Left ventricle myocardium inferior (tissue), 1 donor: Measurements from ENCODE around the gene PBRM1. TPM values are rescaled to one million over a fixed set of nuclear protein-coding genes. Genes with fewer than 3 reads are reported as not detected.

Source experiments
- DNase-seq: peaks from one replicate; pipeline ENCODE4 v3.0.0-alpha.2; 2020
- H3K27ac ChIP-seq: fragments of 200-600 bp; replicated peaks from 2 replicates; pipeline ENCODE4 v1.8.0; 2021
- H3K27me3 ChIP-seq: fragments of 200-600 bp; 2 replicates; pipeline ENCODE4 v1.8.0; 2021; ENCODE audit warnings: low read depth
- H3K36me3 ChIP-seq: fragments of 200-600 bp; 2 replicates; pipeline ENCODE4 v1.8.0; 2021
- H3K4me1 ChIP-seq: fragments of 200-600 bp; 2 replicates; pipeline ENCODE4 v1.8.0; 2021
- H3K4me3 ChIP-seq: fragments of 200-600 bp; 2 replicates; pipeline ENCODE4 v1.8.0; 2021; ENCODE audit warnings: mild to moderate bottlenecking, moderate library complexity
- H3K9me3 ChIP-seq: fragments of 200-600 bp; replicated peaks from 2 replicates; pipeline ENCODE4 v1.8.0; 2021
- intact Hi-C: fragments of 100-400 bp; cut with micrococcal nuclease; formaldehyde crosslinking; loops from one replicate; pipeline ENCODE4 v1.11.0; 2022
- total RNA-seq: library from RNA; stranded (reverse); fragmentation: NEBNext Ultra II Directional; extraction: Animal tissue kit (Norgen Biotek cat#: 25700); gene quantifications from one replicate; pipeline ENCODE4 v1.2.1, GENCODE V29; 2021
- TF ChIP-seq, protein P1 (sequence below): fragments of 200-600 bp; IDR thresholded peaks from 2 replicates; pipeline ENCODE4 v1.8.0; 2021; ENCODE audit warnings: antibody characterized with exemption, mild to moderate bottlenecking, borderline replicate concordance
- donor health status: DM: no; HTN: yes; CAD: no; lungs with severe emphysema.

The PBRM1 gene
- total RNA-seq, 1 donor from 2014 or later: 52.3 TPM

- Histone ChIP-seq H3K9me3 (no peaks in the 10 kb centered on the region), H3K4me1 (peaks cover 52% of the 10 kb centered on the region), H3K36me3 (peaks cover 77% of the 10 kb centered on the region), H3K27me3 (no peaks in the 10 kb centered on the region), H3K4me3 (no peak overlapping the region), H3K27ac (peak overlapping the region; percentile 21)
- DNase-seq: no peak
- intact Hi-C loops: loop anchor here (10.0 kb wide), 1 partner anchor 70 kb away; no protein-coding TSS in a partner anchor
- TF ChIP-seq, protein P1, sequence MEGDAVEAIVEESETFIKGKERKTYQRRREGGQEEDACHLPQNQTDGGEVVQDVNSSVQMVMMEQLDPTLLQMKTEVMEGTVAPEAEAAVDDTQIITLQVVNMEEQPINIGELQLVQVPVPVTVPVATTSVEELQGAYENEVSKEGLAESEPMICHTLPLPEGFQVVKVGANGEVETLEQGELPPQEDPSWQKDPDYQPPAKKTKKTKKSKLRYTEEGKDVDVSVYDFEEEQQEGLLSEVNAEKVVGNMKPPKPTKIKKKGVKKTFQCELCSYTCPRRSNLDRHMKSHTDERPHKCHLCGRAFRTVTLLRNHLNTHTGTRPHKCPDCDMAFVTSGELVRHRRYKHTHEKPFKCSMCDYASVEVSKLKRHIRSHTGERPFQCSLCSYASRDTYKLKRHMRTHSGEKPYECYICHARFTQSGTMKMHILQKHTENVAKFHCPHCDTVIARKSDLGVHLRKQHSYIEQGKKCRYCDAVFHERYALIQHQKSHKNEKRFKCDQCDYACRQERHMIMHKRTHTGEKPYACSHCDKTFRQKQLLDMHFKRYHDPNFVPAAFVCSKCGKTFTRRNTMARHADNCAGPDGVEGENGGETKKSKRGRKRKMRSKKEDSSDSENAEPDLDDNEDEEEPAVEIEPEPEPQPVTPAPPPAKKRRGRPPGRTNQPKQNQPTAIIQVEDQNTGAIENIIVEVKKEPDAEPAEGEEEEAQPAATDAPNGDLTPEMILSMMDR: no peak
Observed at GRCh38 chr3:52544937-52545336, 140.8 kb downstream of the PBRM1 start.

- Histone ChIP-seq H3K4me3 (no peak overlapping the region), H3K27ac (no peak overlapping the region), H3K9me3 (no peaks in the 10 kb centered on the region), H3K27me3 (no peaks in the 10 kb centered on the region), H3K36me3 (peaks cover 40% of the 10 kb centered on the region), H3K4me1 (peaks cover 75% of the 10 kb centered on the region)
- intact Hi-C loops: loop anchor here (10.0 kb wide), 1 partner anchor 66 kb away; no protein-coding TSS in a partner anchor
- no peak for DNase-seq
- TF ChIP-seq, protein P1: no peak
Observed at GRCh38 chr3:52541050-52541449, 144.7 kb downstream of the PBRM1 start.

- H3K4me3 ChIP-seq: peak overlapping the region; percentile 79
- peaks cover 78% of the 10 kb centered on the region for H3K4me1 ChIP-seq
- peaks cover 25% of the 10 kb centered on the region for H3K36me3 ChIP-seq
- H3K27ac ChIP-seq: peak overlapping the region; percentile 97
- intact Hi-C loops: no loop called here
- no peaks in the 10 kb centered on the region for H3K9me3 ChIP-seq
- TF ChIP-seq, protein P1: no peak
- H3K27me3 ChIP-seq: no peaks in the 10 kb centered on the region
- DNase-seq: no peak
Observed at GRCh38 chr3:52539010-52539653, 146.6 kb downstream of the PBRM1 start.

DNA sequence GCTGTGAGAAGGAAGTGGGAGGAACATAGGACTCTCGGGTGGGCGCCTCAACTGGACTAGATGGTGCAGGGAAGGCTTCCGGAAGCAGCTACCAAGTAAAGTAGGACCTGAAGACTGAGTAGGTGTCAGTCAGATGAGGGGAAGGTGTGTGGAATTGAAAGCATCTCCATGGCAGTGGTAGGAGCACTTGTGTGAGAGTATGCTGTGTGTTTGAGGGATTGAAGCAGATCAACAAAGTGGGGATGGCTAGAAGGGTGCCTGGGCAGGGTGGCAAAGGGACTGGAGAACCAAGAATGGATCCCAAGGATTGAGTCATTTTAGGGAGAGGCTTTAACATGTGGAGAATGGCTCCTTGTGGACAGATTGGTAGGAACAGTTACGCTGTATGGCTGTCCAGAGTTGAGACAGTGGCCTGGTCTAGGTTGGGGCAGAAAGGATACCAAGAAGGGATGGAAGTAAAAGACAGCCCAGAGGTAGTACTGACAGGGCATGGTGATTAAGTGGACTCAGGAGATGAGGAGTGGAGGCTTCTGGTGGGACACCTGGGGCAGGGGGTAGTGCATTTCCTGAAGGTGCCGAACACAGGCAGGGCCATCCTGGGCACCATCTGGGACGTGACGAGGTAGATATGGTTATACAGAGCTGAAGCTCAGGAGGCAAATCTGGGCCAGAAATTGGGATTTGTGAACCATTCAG lies 147.8 kb downstream of the PBRM1 start:
- no peak for DNase-seq
- intact Hi-C loops: no loop called here
- Histone ChIP-seq H3K4me3 (peak overlapping the region; percentile 79), H3K27ac (peak overlapping the region; percentile 97), H3K4me1 (peaks cover 79% of the 10 kb centered on the region), H3K9me3 (no peaks in the 10 kb centered on the region), H3K27me3 (no peaks in the 10 kb centered on the region), H3K36me3 (peaks cover 16% of the 10 kb centered on the region)
- TF ChIP-seq, protein P1: no peak

DNA sequence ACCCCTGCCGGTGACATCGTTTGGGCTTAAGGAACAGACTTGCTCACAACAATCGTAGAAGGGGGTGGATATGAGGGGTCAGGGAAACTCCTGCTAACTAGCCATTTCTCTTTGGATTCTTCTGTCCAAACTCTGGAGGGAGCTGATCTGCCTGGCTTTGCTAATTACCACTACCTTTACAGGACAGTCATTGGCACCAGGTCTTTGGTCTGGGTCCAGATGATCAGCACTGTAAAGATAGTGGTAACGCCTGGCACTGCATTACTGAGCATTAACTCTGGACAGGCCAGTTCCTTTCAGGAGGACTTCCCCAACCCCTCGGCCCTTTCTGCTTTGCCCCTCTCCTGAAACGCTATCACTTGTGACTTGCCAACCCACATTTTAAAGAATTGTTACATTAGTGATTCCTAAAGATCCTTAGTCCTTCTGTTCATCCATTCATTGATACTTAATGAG lies 148.5 kb downstream of the PBRM1 start:
- Histone ChIP-seq H3K27ac (peak overlapping the region; percentile 97), H3K4me3 (peak overlapping the region; percentile 79), H3K4me1 (peaks cover 84% of the 10 kb centered on the region), H3K9me3 (no peaks in the 10 kb centered on the region), H3K27me3 (no peaks in the 10 kb centered on the region), H3K36me3 (peaks cover 16% of the 10 kb centered on the region)
- DNase-seq: no peak
- TF ChIP-seq, protein P1: no peak
- intact Hi-C loops: no loop called here
